ENCODE data around the gene PDGFA.

GRCh38 chr7:510782-511281 is 8.8 kb downstream of the PDGFA start:
- TF ChIP-seq CTCF (IDR thresholded peaks at IDR 0.05) (no peak), POLR2A (IDR thresholded peaks at IDR 0.05) (no peak)
